ENCODE data around the gene SLC26A3.
A peak's percentile ranks its signal among the peaks of the same experiment; 100 is the strongest.

Gene SLC26A3

GRCh38 chr7:107742678-107743566 lies 60.1 kb downstream of the SLC26A3 start:
- H3K4me1 ChIP-seq (ENCODE audit: control insufficient read depth, insufficient read depth, low read length): peaks cover 4% of the 10 kb centered on the region
- H3K4me3 ChIP-seq (ENCODE audit: low read depth, low read length): peak overlapping the region; percentile 97
- H3K9me3 ChIP-seq (ENCODE audit: control insufficient read depth, insufficient read depth, low read length): no peaks in the 10 kb centered on the region
- H3K9ac ChIP-seq (ENCODE audit: low read depth, low read length): peak overlapping the region; percentile 58
- H3K27me3 ChIP-seq (ENCODE audit: control insufficient read depth, insufficient read depth, low read length): peaks cover 3% of the 10 kb centered on the region
- no peaks in the 10 kb centered on the region for H3K36me3 ChIP-seq (ENCODE audit: control insufficient read depth, insufficient read depth, low read length)

DNA sequence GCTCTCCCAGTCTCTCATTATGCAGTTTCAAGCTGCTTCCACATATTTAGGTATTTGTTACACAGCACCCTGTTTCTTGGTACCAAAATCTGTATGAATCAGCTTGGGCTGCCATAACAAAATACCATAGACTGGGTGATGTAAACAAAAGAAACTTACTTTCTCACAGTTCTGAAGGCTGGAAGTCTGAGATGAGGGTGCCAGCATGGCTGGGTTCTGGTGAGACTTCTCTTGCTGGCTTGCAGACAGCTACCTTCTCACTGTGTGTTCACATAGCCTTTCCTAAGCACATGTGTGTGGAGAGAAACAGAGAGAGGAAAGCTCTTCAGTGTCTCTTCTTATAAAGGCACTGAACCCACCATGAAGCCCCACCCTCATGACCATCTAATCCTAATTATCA lies 74.7 kb downstream of the SLC26A3 start:
- no peaks in the 10 kb centered on the region for H3K36me3 ChIP-seq (ENCODE audit: control insufficient read depth, insufficient read depth, low read length)
- no peaks in the 10 kb centered on the region for H3K9me3 ChIP-seq (ENCODE audit: control insufficient read depth, insufficient read depth, low read length)
- H3K4me3 ChIP-seq (ENCODE audit: low read depth, low read length): no peak overlapping the region
- no peaks in the 10 kb centered on the region for H3K27me3 ChIP-seq (ENCODE audit: control insufficient read depth, insufficient read depth, low read length)
- no peak overlapping the region for H3K9ac ChIP-seq (ENCODE audit: low read depth, low read length)
- no peaks in the 10 kb centered on the region for H3K4me1 ChIP-seq (ENCODE audit: control insufficient read depth, insufficient read depth, low read length)

GRCh38 chr7:107726356-107727130 lies 76.5 kb downstream of the SLC26A3 start:
- Histone ChIP-seq H3K4me1 (ENCODE audit: control insufficient read depth, insufficient read depth, low read length) (no peaks in the 10 kb centered on the region), H3K4me3 (ENCODE audit: low read depth, low read length) (no peak overlapping the region), H3K36me3 (ENCODE audit: control insufficient read depth, insufficient read depth, low read length) (no peaks in the 10 kb centered on the region), H3K27me3 (ENCODE audit: control insufficient read depth, insufficient read depth, low read length) (no peaks in the 10 kb centered on the region), H3K9me3 (ENCODE audit: control insufficient read depth, insufficient read depth, low read length) (no peaks in the 10 kb centered on the region), H3K9ac (ENCODE audit: low read depth, low read length) (no peak overlapping the region)

DNA sequence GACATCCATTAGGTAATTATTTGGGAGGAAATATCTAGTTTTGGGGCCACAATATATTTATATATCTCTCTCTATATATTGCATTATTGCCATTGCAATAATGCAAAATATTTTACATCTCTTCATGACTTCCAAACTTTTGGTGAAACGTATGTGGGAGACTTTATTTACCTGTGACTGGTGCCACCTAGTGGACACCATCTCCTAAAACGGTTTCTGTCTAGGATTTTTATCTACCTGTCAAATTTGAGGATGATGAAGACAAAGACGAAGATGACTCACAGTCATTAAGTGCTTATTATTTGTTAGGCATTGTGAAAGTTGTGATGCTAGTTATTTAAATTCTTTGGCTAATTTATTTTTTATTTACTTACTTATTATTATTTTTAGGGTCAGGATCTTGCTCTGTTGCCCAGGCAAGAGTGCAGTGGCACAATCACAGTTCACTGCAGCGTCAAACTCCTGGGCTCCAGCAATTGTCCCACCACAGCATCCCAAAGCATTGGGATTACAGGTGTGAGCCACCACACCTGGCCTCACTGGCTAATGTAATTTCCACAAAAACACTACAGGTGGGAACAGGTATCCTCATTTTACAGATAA lies 77.8 kb downstream of the SLC26A3 start:
- Histone ChIP-seq H3K4me1 (ENCODE audit: control insufficient read depth, insufficient read depth, low read length) (no peaks in the 10 kb centered on the region), H3K9ac (ENCODE audit: low read depth, low read length) (no peak overlapping the region), H3K27me3 (ENCODE audit: control insufficient read depth, insufficient read depth, low read length) (no peaks in the 10 kb centered on the region), H3K4me3 (ENCODE audit: low read depth, low read length) (no peak overlapping the region), H3K36me3 (ENCODE audit: control insufficient read depth, insufficient read depth, low read length) (no peaks in the 10 kb centered on the region), H3K9me3 (ENCODE audit: control insufficient read depth, insufficient read depth, low read length) (no peaks in the 10 kb centered on the region)

DNA sequence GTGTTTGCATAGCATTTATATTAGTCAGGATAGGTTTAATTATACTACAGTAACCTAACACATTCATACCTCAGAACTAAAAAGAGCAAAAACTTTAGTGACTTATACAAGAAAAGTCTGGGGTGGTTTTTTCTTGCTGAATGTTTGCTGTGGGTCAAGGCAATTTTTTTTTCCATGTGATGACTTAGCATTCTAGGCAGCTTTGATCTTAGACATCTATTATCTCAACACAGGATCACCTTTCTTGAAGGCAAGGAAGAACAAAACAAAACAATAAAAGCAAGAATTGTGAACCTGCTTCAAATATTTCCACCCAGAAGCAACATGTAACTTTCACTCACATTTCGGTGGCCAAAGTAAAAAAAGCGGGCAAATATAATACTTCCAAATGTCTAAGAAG lies 79.8 kb downstream of the SLC26A3 start:
- no peaks in the 10 kb centered on the region for H3K27me3 ChIP-seq (ENCODE audit: control insufficient read depth, insufficient read depth, low read length)
- no peaks in the 10 kb centered on the region for H3K9me3 ChIP-seq (ENCODE audit: control insufficient read depth, insufficient read depth, low read length)

GRCh38 chr7:107721286-107721685 lies 81.7 kb downstream of the SLC26A3 start:
- H3K9me3 ChIP-seq (ENCODE audit: control insufficient read depth, insufficient read depth, low read length): no peaks in the 10 kb centered on the region
- H3K36me3 ChIP-seq (ENCODE audit: control insufficient read depth, insufficient read depth, low read length): no peaks in the 10 kb centered on the region
- H3K27me3 ChIP-seq (ENCODE audit: control insufficient read depth, insufficient read depth, low read length): no peaks in the 10 kb centered on the region
- H3K9ac ChIP-seq (ENCODE audit: low read depth, low read length): no peak overlapping the region
- H3K4me3 ChIP-seq (ENCODE audit: low read depth, low read length): no peak overlapping the region
- no peaks in the 10 kb centered on the region for H3K4me1 ChIP-seq (ENCODE audit: control insufficient read depth, insufficient read depth, low read length)

More for the DNA sequence above, 79.8 kb downstream of the SLC26A3 start:
- H3K9ac ChIP-seq (ENCODE audit: low read depth, low read length): no peak overlapping the region
- no peaks in the 10 kb centered on the region for H3K36me3 ChIP-seq (ENCODE audit: control insufficient read depth, insufficient read depth, low read length)
- no peaks in the 10 kb centered on the region for H3K4me1 ChIP-seq (ENCODE audit: control insufficient read depth, insufficient read depth, low read length)
- H3K4me3 ChIP-seq (ENCODE audit: low read depth, low read length): no peak overlapping the region

- Histone ChIP-seq H3K36me3 (ENCODE audit: control insufficient read depth, insufficient read depth, low read length) (no peaks in the 10 kb centered on the region), H3K4me3 (ENCODE audit: low read depth, low read length) (no peak overlapping the region), H3K4me1 (ENCODE audit: control insufficient read depth, insufficient read depth, low read length) (no peaks in the 10 kb centered on the region), H3K9ac (ENCODE audit: low read depth, low read length) (no peak overlapping the region), H3K9me3 (ENCODE audit: control insufficient read depth, insufficient read depth, low read length) (no peaks in the 10 kb centered on the region), H3K27me3 (ENCODE audit: control insufficient read depth, insufficient read depth, low read length) (no peaks in the 10 kb centered on the region)
Observed at GRCh38 chr7:107718456-107719193, 84.4 kb downstream of the SLC26A3 start.

DNA sequence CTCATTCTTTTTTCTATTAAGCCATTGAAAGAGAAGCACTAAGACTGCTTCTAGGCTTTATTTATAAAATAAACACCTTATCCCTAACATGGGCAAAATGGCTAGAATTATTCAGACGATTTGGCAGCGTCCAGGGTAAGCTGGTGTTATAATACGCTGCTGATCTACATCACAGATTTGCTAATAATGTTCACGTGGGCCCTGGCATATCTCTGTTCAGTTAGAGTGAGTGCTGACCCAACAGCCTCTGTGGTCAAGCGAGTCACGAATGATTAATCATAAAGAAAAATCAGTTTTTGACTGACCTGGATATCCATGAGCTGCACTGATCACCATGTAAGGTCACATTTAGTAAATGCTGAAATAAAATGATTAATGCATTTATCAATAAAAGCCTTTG lies 87.5 kb downstream of the SLC26A3 start:
- Histone ChIP-seq H3K27me3 (ENCODE audit: control insufficient read depth, insufficient read depth, low read length) (no peaks in the 10 kb centered on the region), H3K4me3 (ENCODE audit: low read depth, low read length) (no peak overlapping the region), H3K9me3 (ENCODE audit: control insufficient read depth, insufficient read depth, low read length) (no peaks in the 10 kb centered on the region), H3K36me3 (ENCODE audit: control insufficient read depth, insufficient read depth, low read length) (no peaks in the 10 kb centered on the region), H3K4me1 (ENCODE audit: control insufficient read depth, insufficient read depth, low read length) (no peaks in the 10 kb centered on the region), H3K9ac (ENCODE audit: low read depth, low read length) (no peak overlapping the region)

All from iPS-15b (cell line).